ENCODE results near the gene SGTB. TPM values are rescaled to one million over a fixed set of nuclear protein-coding genes. Genes with fewer than 3 reads are reported as not detected.

SGTB gene
- polyA plus RNA-seq, 1 donor from 2014 or later: 9.6 TPM

DNA sequence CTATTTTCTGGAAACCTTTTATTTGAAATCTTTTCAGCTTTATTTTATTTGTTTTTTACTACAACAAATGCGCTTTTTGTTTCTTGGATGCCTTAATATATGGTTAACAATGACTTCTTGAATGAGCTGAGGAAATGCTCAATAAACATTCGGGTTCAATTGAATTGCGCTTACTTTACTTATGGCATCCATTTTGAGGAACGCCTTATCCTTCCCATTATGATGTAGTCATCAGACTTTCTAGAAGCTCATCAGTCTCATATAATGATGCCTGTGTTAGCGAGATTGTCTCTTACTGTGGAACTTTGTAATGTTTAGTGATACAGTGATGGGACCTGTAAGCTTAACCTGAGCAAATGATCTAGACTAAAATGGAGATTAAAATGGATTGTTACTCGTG lies 96.2 kb downstream of the SGTB start:
- peak overlapping the region; percentile 98 for H3K4me3 ChIP-seq (ENCODE audit: low read length)
- peak overlapping the region; percentile 97 for H3K9ac ChIP-seq (ENCODE audit: low read length)
- no peaks in the 10 kb centered on the region for H3K27me3 ChIP-seq (ENCODE audit: insufficient read depth, low read depth, low read length)
- H3K79me2 ChIP-seq (replicated peaks; ENCODE audit: insufficient read depth, low read length): peaks cover 77% of the 10 kb centered on the region
- H3F3A ChIP-seq (ENCODE audit: insufficient read depth, low read length, poor library complexity, severe bottlenecking): peaks cover 4% of the 10 kb centered on the region
- H2AFZ ChIP-seq (ENCODE audit: low read depth, low read length): peak overlapping the region; percentile 98
- no peaks in the 10 kb centered on the region for H3K9me3 ChIP-seq (ENCODE audit: low read length)
- peak overlapping the region; percentile 99 for H3K4me2 ChIP-seq (ENCODE audit: low read length)
- H3K27ac ChIP-seq (ENCODE audit: low read length): peak overlapping the region; percentile 93
- no peak for TF ChIP-seq EP300 (conservative IDR thresholded peaks at IDR 0.05; ENCODE audit: poor library complexity, severe bottlenecking)
- no peak for TF ChIP-seq POLR2AphosphoS5 (IDR thresholded peaks at IDR 0.05)
- no peak for TF ChIP-seq SMC3 (conservative IDR thresholded peaks at IDR 0.05; ENCODE audit: poor library complexity)
- no peak for TF ChIP-seq TAF1 (IDR thresholded peaks at IDR 0.05; ENCODE audit: low read depth)
- no peak for TF ChIP-seq REST (IDR thresholded peaks at IDR 0.05; ENCODE audit: borderline replicate concordance)
- TF ChIP-seq EZH2 (IDR thresholded peaks at IDR 0.05; ENCODE audit: borderline replicate concordance, insufficient read depth, low read length, poor library complexity, severe bottlenecking): no peak
- no peak for TF ChIP-seq CTCF (IDR thresholded peaks at IDR 0.05; ENCODE audit: poor library complexity, severe bottlenecking)
- no peak for TF ChIP-seq MXI1 (conservative IDR thresholded peaks at IDR 0.05; ENCODE audit: poor library complexity, severe bottlenecking)
- no peak for TF ChIP-seq RAD21 (conservative IDR thresholded peaks at IDR 0.05)
- H4K20me1 ChIP-seq (ENCODE audit: insufficient read depth): no peaks in the 10 kb centered on the region
- no peaks in the 10 kb centered on the region for H3K9me2 ChIP-seq (ENCODE audit: insufficient read depth, low read length)
- no peaks in the 10 kb centered on the region for H3K36me3 ChIP-seq (ENCODE audit: insufficient read depth, low read length)

DNA sequence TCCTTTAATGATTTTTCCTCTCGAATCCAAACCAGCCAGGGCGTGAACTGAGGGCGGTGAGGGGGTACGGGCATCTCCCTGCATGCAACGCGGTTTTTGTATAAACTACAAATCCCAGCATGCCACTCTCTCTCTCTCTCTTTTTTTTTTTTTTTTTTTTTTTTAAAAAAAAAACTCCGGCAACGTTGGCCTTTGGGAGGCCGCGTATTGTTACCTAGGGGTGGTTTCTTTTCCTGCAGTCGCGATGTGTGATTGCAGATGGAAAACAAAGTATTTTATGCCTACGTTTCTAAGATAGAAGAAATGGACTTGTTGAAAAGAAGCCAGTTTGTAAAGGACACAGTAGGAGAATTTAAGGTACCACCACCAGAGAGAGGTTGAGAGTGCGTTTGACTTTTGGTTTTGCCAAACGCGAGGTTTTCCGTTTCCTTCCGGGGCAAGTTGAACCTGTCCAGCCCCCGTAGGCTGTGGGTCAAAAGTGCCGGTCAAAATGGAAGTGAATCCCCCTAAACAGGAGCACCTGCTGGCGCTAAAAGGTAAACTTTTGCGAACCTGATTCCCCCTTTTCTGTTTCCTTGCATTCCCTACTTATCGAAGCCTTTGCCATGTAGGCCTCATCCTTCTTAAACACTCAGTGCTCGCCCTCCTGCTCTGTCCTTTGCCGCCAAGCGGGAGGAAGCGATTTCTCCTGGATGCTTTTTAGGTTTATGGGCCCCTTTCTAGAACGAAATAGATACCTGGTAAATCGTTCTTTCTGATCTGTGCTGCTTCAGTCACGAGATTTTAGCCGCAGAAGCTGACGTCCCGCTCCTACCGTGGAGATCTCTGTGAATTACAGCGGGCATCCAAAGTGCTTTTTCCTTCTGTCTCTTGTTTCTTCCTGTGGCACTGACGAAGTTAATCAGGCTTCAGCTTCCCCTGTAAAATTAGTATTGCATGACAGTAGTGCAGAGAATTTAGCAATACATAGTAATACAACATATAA lies 97.0 kb downstream of the SGTB start, which contains the start of the genes SHLD3 and TRAPPC13:
Gene SHLD3 (plus strand): TSS at position 457 of the 985 bp plus-strand sequence. CDS start 4,561 bp downstream, outside the sequence.
Gene TRAPPC13 (plus strand): TSS at position 457 of the 985 bp plus-strand sequence. CDS start 34 bp downstream, at position 491.
- Histone ChIP-seq H3K9me2 (ENCODE audit: insufficient read depth, low read length) (no peaks in the 10 kb centered on the region), H3K4me2 (ENCODE audit: low read length) (peak within 1 kb of the TSS; percentile 99), H2AFZ (ENCODE audit: low read depth, low read length) (peak within 1 kb of the TSS; percentile 98), H4K20me1 (ENCODE audit: insufficient read depth) (no peaks in the 10 kb centered on the region), H3K4me3 (ENCODE audit: low read length) (peak within 1 kb of the TSS; percentile 98), H3K27me3 (ENCODE audit: insufficient read depth, low read depth, low read length) (no peaks in the 10 kb centered on the region), H3F3A (ENCODE audit: insufficient read depth, low read length, poor library complexity, severe bottlenecking) (peaks cover 4% of the 10 kb centered on the region), H3K79me2 (replicated peaks; ENCODE audit: insufficient read depth, low read length) (peaks cover 84% of the 10 kb centered on the region), H3K36me3 (ENCODE audit: insufficient read depth, low read length) (no peaks in the 10 kb centered on the region), H3K9ac (ENCODE audit: low read length) (peak within 1 kb of the TSS; percentile 97), H3K27ac (ENCODE audit: low read length) (peak within 1 kb of the TSS; percentile 93), H3K9me3 (ENCODE audit: low read length) (no peaks in the 10 kb centered on the region)
- TF ChIP-seq CTCF (IDR thresholded peaks at IDR 0.05; ENCODE audit: poor library complexity, severe bottlenecking): no peak
- TF ChIP-seq RAD21 (conservative IDR thresholded peaks at IDR 0.05): no peak
- TF ChIP-seq TAF1 (IDR thresholded peaks at IDR 0.05; ENCODE audit: low read depth): peak; percentile 30
- no peak for TF ChIP-seq EP300 (conservative IDR thresholded peaks at IDR 0.05; ENCODE audit: poor library complexity, severe bottlenecking)
- TF ChIP-seq SMC3 (conservative IDR thresholded peaks at IDR 0.05; ENCODE audit: poor library complexity): no peak
- TF ChIP-seq EZH2 (IDR thresholded peaks at IDR 0.05; ENCODE audit: borderline replicate concordance, insufficient read depth, low read length, poor library complexity, severe bottlenecking): no peak
- TF ChIP-seq REST (IDR thresholded peaks at IDR 0.05; ENCODE audit: borderline replicate concordance): peak; percentile 81
- TF ChIP-seq POLR2AphosphoS5 (IDR thresholded peaks at IDR 0.05): peak; percentile 46
- TF ChIP-seq MXI1 (conservative IDR thresholded peaks at IDR 0.05; ENCODE audit: poor library complexity, severe bottlenecking): peak; percentile 51
